ENCODE measurements around the gene HELT. TPM values are rescaled to one million over a fixed set of nuclear protein-coding genes. Genes with fewer than 3 reads are reported as not detected.
"Not testable (repeated sequence)": the region's sequence is repeated elsewhere in the genome, so short reads cannot be mapped to it uniquely, and the experiment has no call there.

HELT gene, protein sequence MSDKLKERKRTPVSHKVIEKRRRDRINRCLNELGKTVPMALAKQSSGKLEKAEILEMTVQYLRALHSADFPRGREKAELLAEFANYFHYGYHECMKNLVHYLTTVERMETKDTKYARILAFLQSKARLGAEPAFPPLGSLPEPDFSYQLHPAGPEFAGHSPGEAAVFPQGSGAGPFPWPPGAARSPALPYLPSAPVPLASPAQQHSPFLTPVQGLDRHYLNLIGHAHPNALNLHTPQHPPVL
- total RNA-seq (2014; rRNA removed; shearing (Covaris generic)), result not detected in 2 replicates
- polyA plus RNA-seq (2015; cell fraction: cytosol; rRNA removed), result 0.20 TPM in 1 of 2 replicates, not detected in the other
- not detected in 2 replicates for polyA plus RNA-seq (2015; cell fraction: nucleus; rRNA removed)

DNA sequence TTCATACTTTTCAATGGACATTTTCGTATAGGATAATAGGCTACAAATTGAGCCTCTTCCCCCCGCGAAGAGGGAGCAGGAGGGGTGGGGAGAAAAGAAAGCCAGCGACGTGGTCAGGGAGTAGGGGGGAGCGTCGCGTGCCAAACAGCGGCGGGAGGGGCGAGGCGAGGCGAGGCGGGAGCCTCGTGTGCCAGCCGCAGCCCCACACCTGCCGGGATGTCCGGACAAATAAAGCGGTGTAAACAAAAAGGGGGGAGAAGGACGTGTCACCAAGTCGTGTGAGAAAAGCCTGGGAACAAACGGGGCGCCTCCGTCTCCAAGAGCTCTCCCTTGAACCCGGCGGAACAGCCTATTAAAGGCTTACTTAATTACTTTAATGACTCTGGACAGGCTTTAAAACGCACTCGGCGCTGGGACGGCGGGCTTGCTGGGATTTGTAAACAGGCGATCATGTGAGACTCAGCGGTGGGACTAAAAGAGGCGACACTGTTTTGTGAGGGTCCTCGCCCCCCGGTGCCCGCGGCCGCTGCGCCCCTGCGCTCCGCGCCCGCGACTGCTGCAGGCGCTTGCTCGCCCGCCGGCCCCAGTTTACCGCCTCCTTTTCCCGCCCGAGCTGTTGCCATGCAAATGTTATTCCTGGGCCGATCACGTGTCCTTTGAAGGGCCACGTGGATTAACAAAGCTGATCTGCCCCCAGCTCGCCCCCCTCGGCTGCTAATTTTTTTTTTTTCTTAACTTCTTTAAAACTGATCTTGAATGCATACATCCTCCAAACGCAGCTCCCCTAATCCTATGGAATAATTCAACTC is at the start of gene HELT:
TSS of gene HELT (plus strand) at position 527 of the 809 bp plus-strand sequence. CDS start 439 bp downstream, outside the sequence.
- in situ Hi-C loops (cut with HindIII; ENCODE audit: low pct_unique_long_range_greater_than_20kb, low sequenced_read_pairs), result no loop called here
- no peak for DNase-seq (ENCODE audit: low read depth, low spot score)

DNA sequence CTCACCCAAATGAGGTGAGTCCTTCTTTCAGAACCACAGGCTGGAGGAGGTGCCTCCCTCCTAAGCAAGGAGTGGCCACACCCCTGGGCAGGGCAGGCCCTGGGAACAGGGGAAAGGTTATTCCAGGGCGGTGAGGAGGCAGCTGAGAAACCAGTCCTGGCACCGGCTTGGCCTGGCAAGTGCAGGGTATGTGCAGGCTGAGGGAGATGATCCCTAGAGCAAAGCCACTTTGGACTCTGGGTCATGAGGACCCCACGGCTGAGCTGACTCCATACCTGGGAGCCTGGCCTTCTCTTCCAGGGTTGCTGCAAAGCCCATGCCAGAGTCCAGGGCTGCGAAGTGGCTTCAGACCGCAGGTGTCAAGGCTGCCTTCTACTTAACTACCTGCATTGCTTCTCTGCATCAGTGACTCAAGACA is 49.5 kb upstream of the HELT start:
- no peak for DNase-seq (ENCODE audit: low read depth, low spot score)
- in situ Hi-C loops (cut with HindIII; ENCODE audit: low pct_unique_long_range_greater_than_20kb, low sequenced_read_pairs), result no loop called here

DNA sequence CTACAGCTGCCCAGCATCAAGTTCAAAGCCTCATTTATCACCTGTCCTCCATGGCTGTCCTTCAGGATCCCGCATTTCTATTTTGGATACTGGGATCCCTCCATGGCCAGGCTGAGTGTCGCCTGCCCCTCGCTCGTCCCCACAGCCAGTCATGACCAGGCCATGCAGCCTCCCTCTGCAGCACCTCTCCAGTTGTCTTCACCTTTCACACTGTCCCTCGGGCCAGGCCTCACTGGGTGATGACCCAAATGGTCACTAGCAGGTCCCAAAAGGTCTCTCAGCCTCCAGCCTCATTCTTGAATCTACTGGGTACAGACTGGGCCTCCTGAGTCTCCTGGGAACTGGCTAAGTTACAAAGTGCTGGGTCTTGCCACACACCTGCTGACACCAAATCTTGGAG is 48.7 kb upstream of the HELT start:
- in situ Hi-C loops (cut with HindIII; ENCODE audit: low pct_unique_long_range_greater_than_20kb, low sequenced_read_pairs), result no loop called here
- DNase-seq (ENCODE audit: low read depth, low spot score), result no peak

DNA sequence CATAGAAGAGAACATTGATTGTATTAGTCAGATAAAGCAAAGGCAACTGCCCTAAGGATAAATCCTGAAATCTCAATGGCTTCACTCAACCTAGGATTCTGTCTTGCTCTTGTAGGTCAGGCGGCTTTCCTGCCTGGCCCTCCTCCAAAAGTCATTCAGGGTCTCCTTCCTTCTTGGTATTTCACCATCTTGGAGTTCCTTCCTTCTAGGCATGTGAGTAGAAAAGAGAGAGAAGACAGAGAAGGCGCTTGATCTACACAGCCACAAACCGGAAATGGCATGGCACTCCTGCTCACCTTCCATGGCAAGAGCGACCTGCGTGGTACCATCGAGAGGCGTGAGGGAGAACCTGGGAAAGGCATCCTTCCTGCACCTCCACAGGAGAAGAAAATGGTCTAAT is 45.3 kb upstream of the HELT start:
- in situ Hi-C loops (cut with HindIII; ENCODE audit: low pct_unique_long_range_greater_than_20kb, low sequenced_read_pairs), result no loop called here
- peak; percentile 22 for DNase-seq (ENCODE audit: low read depth, low spot score)

DNA sequence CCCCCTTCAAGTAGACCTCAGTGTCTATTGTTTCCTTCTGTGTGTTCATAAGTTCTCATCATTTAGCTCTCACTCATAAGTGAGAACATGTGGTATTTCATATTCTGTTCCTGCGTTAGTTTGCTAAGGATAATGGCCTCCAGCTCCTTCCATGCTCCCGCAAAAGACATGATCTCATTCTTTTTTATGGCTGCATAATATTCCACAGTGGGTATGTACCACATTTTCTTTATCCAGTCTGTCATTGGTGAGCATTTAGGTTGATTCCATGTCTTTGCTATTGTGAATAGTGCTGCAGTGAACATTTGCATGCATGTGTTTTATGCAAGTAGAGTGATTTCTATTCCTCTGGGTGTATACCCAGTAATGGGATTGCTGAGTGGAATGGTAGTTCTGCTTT is 41.9 kb upstream of the HELT start:
- DNase-seq (ENCODE audit: low read depth, low spot score); in situ Hi-C loops (cut with HindIII; ENCODE audit: low pct_unique_long_range_greater_than_20kb, low sequenced_read_pairs): not testable (repeated sequence)

DNA sequence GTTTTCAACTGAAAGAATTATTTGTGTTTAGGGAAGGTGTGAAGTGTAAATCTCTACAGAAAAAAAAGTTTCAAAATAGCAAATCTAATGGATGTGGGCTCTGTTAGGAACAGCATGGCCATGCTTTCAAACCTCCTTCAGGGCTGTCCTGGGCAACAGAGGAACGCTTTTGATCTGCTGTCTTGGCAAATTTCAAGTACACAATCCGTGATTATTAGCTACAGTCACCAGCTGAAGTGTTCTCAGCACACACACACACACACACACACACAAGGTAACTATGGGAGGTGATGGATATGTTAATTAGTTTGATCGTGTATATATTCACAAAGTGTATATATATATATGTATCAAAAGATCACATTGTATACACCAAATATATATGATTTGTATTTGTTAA is 40.5 kb upstream of the HELT start:
- in situ Hi-C loops (cut with HindIII; ENCODE audit: low pct_unique_long_range_greater_than_20kb, low sequenced_read_pairs), result no loop called here
- no peak for DNase-seq (ENCODE audit: low read depth, low spot score)

DNA sequence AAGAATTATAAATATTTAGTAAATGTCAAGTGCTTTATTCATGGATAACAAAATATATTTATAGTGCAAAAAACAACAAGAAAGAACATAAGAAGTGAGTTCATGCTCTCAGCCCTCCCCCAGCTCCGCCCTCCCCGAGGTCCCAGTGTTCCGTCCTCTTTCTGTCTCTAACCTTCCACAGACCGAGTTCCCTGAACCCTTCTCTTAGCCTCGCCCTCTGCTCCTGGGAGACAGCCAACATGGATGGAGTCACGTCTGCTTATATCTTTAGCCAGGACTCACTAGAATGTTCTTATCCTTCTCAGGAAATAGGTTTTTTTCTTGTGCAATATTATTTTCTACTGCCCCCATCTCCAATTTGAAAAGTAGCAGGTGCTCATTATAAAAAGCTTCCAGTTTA is 40.1 kb upstream of the HELT start:
- in situ Hi-C loops (cut with HindIII; ENCODE audit: low pct_unique_long_range_greater_than_20kb, low sequenced_read_pairs), result no loop called here
- DNase-seq (ENCODE audit: low read depth, low spot score), result no peak

DNA sequence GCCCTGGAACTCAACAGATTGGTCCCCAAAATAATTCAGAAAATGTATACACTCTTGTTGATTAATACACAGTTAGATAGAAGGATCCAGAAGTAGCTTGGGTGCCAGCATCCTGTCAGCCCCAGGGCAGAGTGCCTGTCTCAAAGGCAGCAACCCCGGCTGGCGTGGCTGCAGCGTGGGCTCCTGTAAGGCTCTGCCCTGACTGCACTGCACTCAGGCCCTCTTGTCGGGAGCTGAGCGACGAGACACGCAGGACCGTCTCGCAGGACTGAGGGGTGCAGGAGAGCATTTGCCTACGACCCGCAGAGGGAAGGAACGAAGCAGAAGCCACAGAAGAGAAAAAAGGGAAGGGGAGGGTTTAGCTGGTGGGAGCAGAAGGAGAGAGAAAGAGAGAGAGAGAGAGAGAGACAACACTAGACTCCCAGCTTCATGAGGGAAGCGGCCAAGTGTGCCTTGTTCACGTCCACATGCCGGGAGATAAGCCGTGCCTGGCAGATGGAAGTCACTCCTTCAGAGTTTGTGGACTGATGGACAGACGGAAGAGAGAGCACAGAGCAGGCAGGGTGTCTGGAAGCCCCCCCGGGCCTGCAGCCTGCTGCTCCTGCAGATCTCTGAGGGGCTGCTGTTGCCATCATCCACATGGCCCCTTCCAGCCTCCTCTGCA is 38.7 kb upstream of the HELT start:
- in situ Hi-C loops (cut with HindIII; ENCODE audit: low pct_unique_long_range_greater_than_20kb, low sequenced_read_pairs), result no loop called here

DNA sequence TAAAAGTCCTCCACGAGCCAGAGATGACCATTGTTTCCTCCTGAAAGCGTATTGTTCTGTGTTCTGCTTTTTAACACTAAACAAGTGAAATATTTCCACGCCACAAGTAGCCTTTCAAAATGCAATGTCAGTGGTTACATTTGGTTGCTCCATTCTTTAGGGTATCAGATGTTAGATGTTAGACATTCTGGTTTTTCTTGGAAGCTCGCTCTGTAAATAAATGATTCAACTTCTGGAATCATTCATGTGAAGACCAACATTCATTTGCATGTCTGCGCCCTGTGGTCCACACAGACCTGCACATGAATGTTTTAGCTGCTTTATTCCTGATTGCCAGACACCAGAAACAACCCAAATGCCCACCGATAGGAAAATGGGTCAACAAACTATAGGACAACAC is 38.0 kb upstream of the HELT start:
- no peak for DNase-seq (ENCODE audit: low read depth, low spot score)
- in situ Hi-C loops (cut with HindIII; ENCODE audit: low pct_unique_long_range_greater_than_20kb, low sequenced_read_pairs), result no loop called here

More for the DNA sequence above, 38.7 kb upstream of the HELT start:
- no peak for DNase-seq (ENCODE audit: low read depth, low spot score)

DNA sequence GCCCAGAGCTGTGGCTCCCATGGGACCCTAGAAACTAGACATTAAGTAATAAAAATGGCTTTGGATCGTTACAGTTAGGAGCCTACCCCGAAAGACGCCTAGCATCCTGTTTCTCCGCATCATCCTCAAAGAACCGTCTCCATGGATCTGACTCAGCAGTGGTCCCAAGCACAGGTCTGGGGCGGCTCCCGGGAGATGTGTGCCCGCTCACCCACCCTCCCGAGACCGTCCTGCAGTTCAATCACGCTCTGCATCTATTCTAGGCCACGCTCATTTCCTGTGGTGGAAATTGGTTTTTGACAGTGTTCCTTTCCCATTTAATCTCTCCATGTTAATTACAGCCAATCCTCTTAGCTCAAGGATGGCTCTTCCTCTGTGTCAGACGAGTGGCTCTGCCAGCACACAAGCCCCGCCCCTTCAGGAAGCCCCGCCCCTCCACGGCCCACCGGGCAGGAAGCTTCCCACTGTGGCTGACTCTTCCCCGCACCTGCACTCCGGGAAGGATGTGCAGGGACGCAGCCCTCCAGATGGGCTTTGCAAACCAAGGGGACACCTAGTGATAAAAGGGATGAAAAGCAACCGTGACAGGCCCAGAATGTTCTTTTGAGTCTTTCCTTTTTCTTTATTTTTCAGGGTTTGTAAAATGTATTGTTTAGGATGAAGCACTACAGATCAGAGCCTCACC is 34.5 kb upstream of the HELT start:
- DNase-seq (ENCODE audit: low read depth, low spot score), result peak; percentile 63
- in situ Hi-C loops (cut with HindIII; ENCODE audit: low pct_unique_long_range_greater_than_20kb, low sequenced_read_pairs), result no loop called here

DNA sequence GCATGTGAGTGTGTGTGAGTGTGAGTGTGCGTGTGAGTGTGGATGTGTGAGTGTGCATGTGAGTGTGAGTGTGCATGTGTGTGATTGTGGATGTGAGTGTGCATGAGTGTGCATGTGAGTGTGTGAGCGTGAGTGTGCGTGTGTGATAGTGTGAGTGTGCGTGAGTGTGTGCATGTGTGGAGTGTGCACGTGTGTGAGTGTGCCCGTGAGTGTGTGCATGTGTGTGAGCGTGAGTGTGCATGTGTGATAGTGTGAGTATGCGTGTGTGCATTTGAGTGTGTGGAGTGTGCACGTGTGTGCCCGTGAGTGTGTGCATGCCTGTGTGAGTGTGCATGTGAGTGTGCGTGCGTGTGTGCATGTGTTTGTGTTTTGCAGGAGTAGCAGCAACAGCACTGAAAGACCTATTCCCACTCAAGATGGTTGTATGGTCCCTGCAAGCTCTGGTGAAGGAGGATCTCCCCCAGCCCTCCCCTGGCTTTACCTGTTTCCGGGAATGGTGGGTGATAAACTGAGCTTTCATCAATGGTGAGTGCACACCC is 30.7 kb upstream of the HELT start:
- no peak for DNase-seq (ENCODE audit: low read depth, low spot score)
- in situ Hi-C loops (cut with HindIII; ENCODE audit: low pct_unique_long_range_greater_than_20kb, low sequenced_read_pairs), result no loop called here

DNA sequence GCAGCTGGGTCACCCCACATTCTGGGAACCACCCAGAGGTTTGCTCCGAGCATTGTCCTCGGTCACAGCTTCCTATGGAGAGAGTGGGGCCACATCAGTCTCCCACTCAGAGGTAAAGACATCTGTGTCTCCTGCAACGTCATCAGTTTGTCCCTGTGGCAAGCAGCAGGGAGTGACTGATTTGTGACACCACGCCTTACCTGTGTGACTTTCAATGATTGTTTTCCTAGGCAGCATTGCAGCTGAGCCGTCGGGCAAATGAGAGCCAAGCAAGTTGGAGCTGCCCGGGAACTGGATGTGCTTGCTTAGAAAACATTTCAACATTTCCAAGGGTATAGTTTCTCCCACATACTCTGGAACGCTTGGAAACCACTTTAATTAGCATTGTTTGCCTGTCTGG is 29.7 kb upstream of the HELT start:
- DNase-seq (ENCODE audit: low read depth, low spot score), result no peak
- in situ Hi-C loops (cut with HindIII; ENCODE audit: low pct_unique_long_range_greater_than_20kb, low sequenced_read_pairs), result no loop called here

DNA sequence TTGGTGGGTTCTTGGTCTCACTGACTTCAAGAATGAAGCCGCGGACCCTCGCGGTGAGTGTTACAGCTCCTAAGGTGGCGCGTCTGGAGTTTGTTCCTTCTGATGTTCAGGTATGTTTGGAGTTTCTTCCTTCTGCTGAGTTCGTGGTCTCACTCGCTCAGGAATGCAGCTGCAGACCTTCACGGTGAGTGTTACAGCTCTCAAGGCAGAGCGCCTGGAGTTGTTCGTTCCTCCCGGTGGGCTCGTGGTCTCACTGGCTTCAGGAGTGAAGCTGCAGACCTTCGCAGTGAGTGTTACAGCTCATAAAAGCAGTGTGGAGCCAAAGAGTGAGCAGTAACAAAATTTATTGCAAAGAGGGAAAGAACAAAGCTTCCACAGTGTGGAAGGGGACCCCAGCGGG is 29.0 kb upstream of the HELT start:
- DNase-seq (ENCODE audit: low read depth, low spot score); in situ Hi-C loops (cut with HindIII; ENCODE audit: low pct_unique_long_range_greater_than_20kb, low sequenced_read_pairs): not testable (repeated sequence)

DNA sequence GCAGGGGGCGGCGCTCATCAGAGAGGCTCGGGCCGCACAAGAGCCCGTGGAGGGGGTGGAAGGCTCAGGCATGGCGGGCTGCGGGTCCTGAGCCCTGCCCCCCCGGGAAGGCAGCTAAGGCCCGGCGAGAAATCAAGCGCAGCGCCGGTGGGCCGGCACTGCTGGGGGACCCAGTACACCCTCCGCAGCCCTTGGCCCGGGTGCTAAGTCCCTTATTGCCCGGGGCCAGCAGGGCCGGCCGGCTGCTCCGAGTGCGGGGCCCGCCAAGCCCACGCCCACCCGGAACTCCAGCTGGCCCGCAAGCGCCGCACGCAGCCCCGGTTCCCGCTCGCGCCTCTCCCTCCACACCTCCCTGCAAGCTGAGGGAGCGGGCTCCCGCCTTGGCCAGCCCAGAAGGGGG is 28.2 kb upstream of the HELT start:
- in situ Hi-C loops (cut with HindIII; ENCODE audit: low pct_unique_long_range_greater_than_20kb, low sequenced_read_pairs); DNase-seq (ENCODE audit: low read depth, low spot score): not testable (repeated sequence)

DNA sequence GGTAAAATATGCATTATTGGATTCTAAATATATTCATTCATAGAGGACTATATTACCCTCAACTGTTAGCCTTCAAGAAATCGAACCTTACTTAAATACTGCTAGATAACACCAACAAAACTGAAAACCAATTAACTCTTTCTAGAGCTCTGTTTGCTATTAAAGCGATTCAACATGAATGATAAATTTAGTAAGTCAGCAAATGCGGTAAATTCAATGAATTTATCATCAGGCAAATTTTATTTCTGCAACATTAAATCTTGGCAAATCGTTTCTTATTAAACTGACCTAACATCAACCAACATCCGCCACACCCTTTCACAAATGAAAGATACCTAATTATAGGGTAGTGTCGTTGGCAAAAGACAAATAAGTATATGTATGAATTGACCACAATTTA is 26.4 kb upstream of the HELT start:
- in situ Hi-C loops (cut with HindIII; ENCODE audit: low pct_unique_long_range_greater_than_20kb, low sequenced_read_pairs), result no loop called here
- DNase-seq (ENCODE audit: low read depth, low spot score), result no peak

DNA sequence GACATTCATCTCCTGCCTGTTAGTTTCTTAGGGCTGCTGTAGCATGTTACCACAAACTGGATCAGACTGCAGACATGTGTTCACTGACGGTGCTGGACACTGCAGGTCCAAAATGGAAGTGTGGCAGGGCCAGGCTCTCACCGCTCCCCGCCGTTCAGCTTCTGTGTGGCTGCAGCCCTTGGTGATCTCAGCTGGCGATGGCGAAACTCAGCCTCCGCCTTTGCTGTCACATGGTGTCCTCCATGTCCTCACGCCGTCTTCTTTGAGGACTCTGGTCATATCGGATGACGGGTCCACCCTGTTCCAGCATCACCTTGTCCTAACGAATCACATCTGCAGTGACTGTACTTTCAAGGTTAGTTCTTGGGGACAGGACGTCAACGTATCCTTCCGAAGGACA is 25.9 kb upstream of the HELT start:
- in situ Hi-C loops (cut with HindIII; ENCODE audit: low pct_unique_long_range_greater_than_20kb, low sequenced_read_pairs), result no loop called here

DNA sequence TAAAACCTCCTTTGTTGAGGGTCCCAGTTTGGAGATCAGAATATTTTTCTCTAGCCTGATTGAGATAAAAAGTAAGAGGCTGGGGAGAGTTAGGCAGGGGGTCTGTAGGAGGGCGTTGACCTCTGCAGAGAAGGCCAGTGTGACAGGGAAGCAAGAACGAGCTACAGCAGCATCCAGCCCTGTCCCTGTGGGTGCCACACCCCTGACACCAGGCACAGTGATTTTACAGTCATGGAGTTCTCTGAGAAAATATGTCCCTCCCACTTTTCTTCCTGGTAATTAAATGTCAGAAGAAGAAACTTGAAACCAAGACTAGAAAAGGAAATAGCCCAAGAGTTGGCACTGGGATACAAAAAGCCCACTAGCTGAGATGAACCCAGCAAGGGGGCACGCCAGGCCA is 25.0 kb upstream of the HELT start:
- no peak for DNase-seq (ENCODE audit: low read depth, low spot score)

More for the DNA sequence above, 25.9 kb upstream of the HELT start:
- DNase-seq (ENCODE audit: low read depth, low spot score), result no peak

More for the DNA sequence above, 25.0 kb upstream of the HELT start:
- in situ Hi-C loops (cut with HindIII; ENCODE audit: low pct_unique_long_range_greater_than_20kb, low sequenced_read_pairs), result no loop called here
